ENCODE results near the gene INPP5K.
A peak's percentile ranks its signal among the peaks of the same experiment; 100 is the strongest.
"Not testable (repeated sequence)": the region's sequence is repeated elsewhere in the genome, so short reads cannot be mapped to it uniquely, and the experiment has no call there.

The INPP5K gene

DNA sequence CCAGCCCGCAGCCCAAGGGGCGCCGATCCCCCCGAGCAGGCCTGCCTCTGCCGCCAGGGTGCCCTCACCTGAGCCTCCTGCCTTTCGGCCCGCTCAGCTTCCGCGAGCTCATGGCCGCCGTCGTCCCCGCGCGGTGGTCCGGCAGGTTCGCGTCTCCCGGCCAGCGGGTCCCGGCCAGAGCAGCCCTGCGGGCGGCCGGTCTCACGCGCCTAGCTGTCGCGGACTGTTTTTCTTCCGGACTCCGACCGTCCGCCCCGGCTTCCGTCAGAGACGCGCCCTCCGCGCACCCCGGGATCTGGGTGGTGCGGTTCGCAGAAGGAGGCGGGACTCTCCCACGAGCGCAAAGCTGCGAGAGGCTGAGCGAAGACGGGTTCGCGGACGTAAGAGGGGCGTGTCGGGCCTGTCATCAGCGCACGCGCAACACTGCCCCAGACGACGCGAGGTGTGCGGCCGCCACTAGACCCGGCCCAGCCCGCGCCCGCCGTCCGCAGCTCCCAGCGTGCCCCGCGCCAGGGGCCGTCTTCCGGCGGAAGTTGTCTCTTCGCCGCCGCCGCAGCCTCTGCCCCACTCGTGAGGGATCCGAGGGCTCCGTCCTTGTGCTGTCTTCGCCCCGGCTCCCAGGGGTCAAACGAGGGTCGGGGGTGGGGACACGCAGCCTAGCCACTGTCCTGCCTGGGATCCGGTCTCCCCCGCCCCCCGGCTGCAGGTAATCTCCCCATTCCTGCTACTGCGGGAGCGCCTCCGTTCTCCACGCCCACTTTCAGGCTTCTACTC is at the start of gene INPP5K:
INPP5K (minus strand) TSS at position 225 of the 774 bp plus-strand sequence; CDS start at position 112, 113 bp downstream.
- DNase-seq, result peak; percentile 72

DNA sequence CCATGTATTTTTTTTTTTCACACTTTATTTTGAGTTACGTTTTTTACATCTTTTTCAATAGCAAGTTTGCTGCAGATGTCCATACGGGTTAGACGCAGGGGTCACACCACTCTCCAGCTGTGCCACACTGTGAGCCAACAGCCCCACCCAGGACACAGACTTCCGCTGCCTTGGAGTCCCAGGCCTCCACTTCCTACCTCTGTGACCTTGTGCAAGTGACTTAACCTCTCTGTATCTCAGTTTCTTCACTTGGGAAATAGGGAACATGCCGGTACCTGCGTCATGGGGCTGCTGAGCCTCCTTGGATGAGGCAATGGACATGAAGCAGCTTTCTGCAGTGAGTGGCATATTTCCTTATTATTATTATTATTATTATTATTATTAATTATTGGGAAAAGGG is 49.5 kb upstream of the INPP5K start:
- no peak for DNase-seq

- DNase-seq, result no peak
Observed at GRCh38 chr17:1563786-1564613, 47.6 kb upstream of the INPP5K start.

DNA sequence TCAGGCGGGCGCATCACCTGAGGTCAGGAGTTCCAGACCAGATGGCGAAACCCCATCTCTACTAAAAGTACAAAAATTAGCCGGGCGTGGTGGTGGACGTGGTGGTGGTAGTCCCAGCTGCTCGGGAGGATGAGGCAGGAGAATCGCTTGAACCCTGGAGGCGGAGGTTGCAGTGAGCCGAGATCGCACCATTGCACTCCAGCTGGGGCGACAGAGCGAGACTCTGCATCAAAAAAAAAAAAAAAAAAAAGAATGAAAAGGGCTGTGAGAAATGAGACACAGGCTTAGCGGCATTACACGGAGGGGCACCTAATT is 47.0 kb upstream of the INPP5K start:
- not testable (repeated sequence) for DNase-seq

- no peak for DNase-seq
Observed at GRCh38 chr17:1562176-1562643, 45.8 kb upstream of the INPP5K start.

GRCh38 chr17:1561420-1562175 is 45.2 kb upstream of the INPP5K start:
- no peak for DNase-seq

GRCh38 chr17:1560858-1561355 is 44.5 kb upstream of the INPP5K start:
- DNase-seq, result no peak

- no peak for DNase-seq
Observed at GRCh38 chr17:1560101-1560857, 43.9 kb upstream of the INPP5K start.

GRCh38 chr17:1559047-1560043 is 42.9 kb upstream of the INPP5K start:
- DNase-seq, result no peak

GRCh38 chr17:1558401-1558800 is 42.0 kb upstream of the INPP5K start:
- no peak for DNase-seq

GRCh38 chr17:1557355-1558095 is 41.1 kb upstream of the INPP5K start:
- DNase-seq, result no peak

DNA sequence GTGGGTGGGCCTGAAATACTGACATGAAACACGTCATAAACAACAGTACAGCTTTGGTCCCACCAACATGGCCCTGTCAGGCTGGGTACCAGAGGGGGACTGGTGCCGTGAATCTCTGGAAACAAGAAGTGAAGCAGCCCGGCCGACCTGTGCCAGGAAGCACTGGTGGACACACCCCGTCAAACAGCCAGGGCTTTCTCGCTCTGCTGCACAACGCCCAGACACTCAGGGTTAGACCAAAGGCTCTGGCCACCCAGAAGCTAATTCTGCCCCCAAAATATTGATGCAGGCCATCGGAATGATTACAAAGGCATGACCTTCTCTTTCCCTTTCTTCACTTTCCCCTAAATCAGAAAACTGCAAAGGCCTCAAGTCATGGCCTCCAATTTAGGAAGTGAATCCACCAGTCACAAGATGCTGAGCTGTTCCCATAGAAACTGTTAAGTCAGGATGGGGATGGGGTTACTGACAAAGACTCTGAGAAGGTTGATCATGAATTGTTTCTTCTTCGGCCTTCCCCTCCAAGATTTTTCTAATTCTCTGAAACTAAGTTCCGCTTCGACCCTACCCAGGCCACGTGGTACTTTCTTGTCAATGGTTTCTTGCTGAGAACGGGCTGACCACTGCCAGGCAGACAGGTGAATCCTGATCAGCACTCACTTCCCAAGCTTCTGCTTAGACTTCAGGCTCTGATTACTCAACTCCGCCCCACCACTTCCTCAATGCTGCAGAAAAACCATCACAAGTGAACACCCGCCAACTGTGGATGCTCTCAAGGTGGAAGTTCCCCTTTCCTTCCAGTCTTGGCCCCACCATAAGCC is 39.4 kb upstream of the INPP5K start:
- no peak for DNase-seq

GRCh38 chr17:1554751-1555540 is 38.5 kb upstream of the INPP5K start:
- DNase-seq, result no peak

- no peak for DNase-seq
Observed at GRCh38 chr17:1553354-1554266, 37.2 kb upstream of the INPP5K start.

DNA sequence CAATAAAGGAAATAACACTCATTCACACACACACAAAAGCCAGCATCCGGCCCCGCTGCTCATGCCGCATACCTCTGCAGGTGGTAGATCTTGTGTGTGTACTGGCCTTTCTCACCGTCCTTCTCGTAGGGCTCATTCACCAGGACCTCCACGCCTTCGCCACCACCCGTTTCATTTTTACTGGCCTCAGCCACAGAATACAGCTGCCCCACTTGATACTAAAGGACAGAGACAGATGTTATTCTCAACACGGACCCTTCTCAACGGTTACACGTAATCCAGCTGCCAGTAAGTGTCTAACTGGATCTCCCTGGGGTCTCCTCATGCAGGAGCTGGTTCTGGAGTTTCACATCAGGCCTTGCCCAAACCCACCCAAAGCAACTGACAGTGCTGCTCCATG is 36.5 kb upstream of the INPP5K start:
- no peak for DNase-seq

- DNase-seq, result no peak
Observed at GRCh38 chr17:1551741-1552140, 35.3 kb upstream of the INPP5K start.

- DNase-seq, result no peak
Observed at GRCh38 chr17:1548032-1548431, 31.6 kb upstream of the INPP5K start.

Measured in NCI-H1436 treated with DMSO at 0.1 percent for 48 hours (cell line).